GM23338 (cell line): ENCODE measurements around the gene MAPT. TPM values are rescaled to one million over a fixed set of nuclear protein-coding genes. Genes with fewer than 3 reads are reported as not detected.

Experiments used
- ATAC-seq: fragments of 200-7000 bp; cut with Tn5 transposase; 3 replicates; pipeline ENCODE4 v1.9.1; 2020
- DNase-seq: peaks from one replicate; pipeline ENCODE4 v3.0.0-alpha.2; 2015; ENCODE audit warnings: low spot score
- H2AFZ ChIP-seq: fragments of 200-600 bp; sonication (generic); 2 replicates; pipeline ENCODE4 v1.8.0; 2016; ENCODE audit warnings: antibody characterized with exemption, mild to moderate bottlenecking, moderate library complexity
- H3F3A ChIP-seq: fragments of 200-600 bp; sonication (generic); replicated peaks from 2 replicates; pipeline ENCODE4 v1.8.0; 2017; ENCODE audit warnings: antibody characterized with exemption, mixed run types, low read depth
- H3K27ac ChIP-seq: fragments of 200-600 bp; sonication (generic); 2 replicates; pipeline ENCODE4 v1.6.1; 2016; ENCODE audit warnings: low read depth
- H3K27me3 ChIP-seq: fragments of 200-600 bp; sonication (generic); 2 replicates; pipeline ENCODE4 v1.8.0; 2016; ENCODE audit warnings: mild to moderate bottlenecking, mixed run types, moderate library complexity; ENCODE audit not compliant: insufficient read depth
- H3K36me3 ChIP-seq: fragments of 200-600 bp; sonication (generic); 2 replicates; pipeline ENCODE4 v1.8.0; 2016; ENCODE audit warnings: mild to moderate bottlenecking; ENCODE audit not compliant: insufficient read depth
- H3K4me1 ChIP-seq: fragments of 200-600 bp; sonication (generic); 2 replicates; pipeline ENCODE4 v1.8.0; 2016; ENCODE audit warnings: mild to moderate bottlenecking, moderate library complexity; ENCODE audit not compliant: insufficient read depth
- H3K4me2 ChIP-seq: fragments of 200-600 bp; sonication (generic); 2 replicates; pipeline ENCODE4 v1.7.1; 2017; ENCODE audit warnings: mixed run types
- H3K4me3 ChIP-seq: fragments of 200-600 bp; sonication (generic); 2 replicates; pipeline ENCODE4 v1.6.1; 2016; ENCODE audit warnings: mixed run types
- H3K79me2 ChIP-seq: fragments of 200-600 bp; sonication (generic); replicated peaks from 2 replicates; pipeline ENCODE4 v1.8.0; 2017; ENCODE audit warnings: mild to moderate bottlenecking; ENCODE audit not compliant: insufficient read depth
- H3K9me2 ChIP-seq: fragments of 200-600 bp; sonication (generic); 2 replicates; pipeline ENCODE4 v1.8.0; 2017; ENCODE audit not compliant: insufficient read depth
- H4K20me1 ChIP-seq: fragments of 200-600 bp; sonication (generic); replicated peaks from 2 replicates; pipeline ENCODE4 v1.8.0; 2017; ENCODE audit warnings: mild to moderate bottlenecking; ENCODE audit not compliant: insufficient read depth
- H3K27ac Mint-ChIP-seq: 2 replicates; pipeline ENCODE4 v1.8.0; 2020; ENCODE audit warnings: inconsistent platforms, mild to moderate bottlenecking, moderate library complexity, mixed read lengths
- H3K27me3 Mint-ChIP-seq: 3 replicates; pipeline ENCODE4 v1.8.0; 2022; ENCODE audit warnings: low read depth, mild to moderate bottlenecking, moderate library complexity, mixed read lengths, inconsistent platforms; ENCODE audit not compliant: insufficient read depth, poor library complexity
- H3K36me3 Mint-ChIP-seq: 3 replicates; pipeline ENCODE4 v1.8.0; 2021; ENCODE audit warnings: low read depth, mild to moderate bottlenecking, inconsistent platforms, moderate library complexity, mixed read lengths
- H3K4me1 Mint-ChIP-seq: 3 replicates; pipeline ENCODE4 v1.8.0; 2020; ENCODE audit warnings: mild to moderate bottlenecking, inconsistent platforms, mixed read lengths
- H3K4me3 Mint-ChIP-seq: 3 replicates; pipeline ENCODE4 v1.8.0; 2021; ENCODE audit warnings: moderate library complexity, mild to moderate bottlenecking, inconsistent platforms, mixed read lengths
- H3K9me3 Mint-ChIP-seq: 3 replicates; pipeline ENCODE4 v1.8.0; 2020; ENCODE audit warnings: moderate library complexity, mild to moderate bottlenecking, inconsistent platforms, mixed read lengths
- CREB1 ChIP-seq: fragments of 250-450 bp; sonication (Bioruptor Pico); IDR thresholded peaks from 2 replicates; pipeline ENCODE4 v1.5.0; 2020; ENCODE audit warnings: low read depth, mild to moderate bottlenecking, moderate library complexity
- CTCF ChIP-seq, 2 experiments: fragments of 200-600 bp in 1 of 2; sonication (generic) in 1 of 2; conservative IDR thresholded peaks; 2 replicates each; pipeline versions ENCODE4 v1.5.1 to v1.6.1; 2016 to 2017; ENCODE audit warnings: antibody characterized with exemption in 2 of 2, low read depth in 2 of 2, mild to moderate bottlenecking in 2 of 2, moderate library complexity in 1 of 2
- ETS1 ChIP-seq: IDR thresholded peaks from 2 replicates; pipeline ENCODE4 v1.6.1; 2016; ENCODE audit warnings: antibody characterized with exemption
- EZH2 ChIP-seq: fragments of 200-600 bp; sonication (generic); IDR thresholded peaks from one replicate; pipeline ENCODE4 v1.8.0; 2017; ENCODE audit warnings: antibody characterized with exemption, mild to moderate bottlenecking, low read depth; ENCODE audit not compliant: unreplicated experiment
- EZH2phosphoT487 ChIP-seq: fragments of 200-600 bp; sonication (generic); IDR thresholded peaks from one replicate; pipeline ENCODE4 v1.8.1; 2018; ENCODE audit warnings: antibody characterized with exemption; ENCODE audit not compliant: unreplicated experiment
- JUNB ChIP-seq: IDR thresholded peaks from one replicate; pipeline ENCODE4 v1.6.1; 2016; ENCODE audit warnings: antibody characterized with exemption; ENCODE audit not compliant: unreplicated experiment
- NANOG ChIP-seq: IDR thresholded peaks from 2 replicates; pipeline ENCODE4 v1.6.1; 2016; ENCODE audit warnings: antibody characterized with exemption, borderline replicate concordance
- STAT1 ChIP-seq: IDR thresholded peaks from one replicate; pipeline ENCODE4 v1.6.1; 2016; ENCODE audit warnings: antibody characterized with exemption; ENCODE audit not compliant: unreplicated experiment
- ZNF331 ChIP-seq: fragments of 250-450 bp; sonication (Bioruptor Pico); IDR thresholded peaks from 2 replicates; pipeline ENCODE4 v1.5.0; 2020; ENCODE audit warnings: low read depth, mild to moderate bottlenecking, moderate library complexity
- ZNF462 ChIP-seq: fragments of 250-450 bp; sonication (Bioruptor Pico); IDR thresholded peaks from 2 replicates; pipeline ENCODE4 v1.5.0; 2020; ENCODE audit warnings: mild to moderate bottlenecking, moderate library complexity
- polyA plus RNA-seq: library from polyadenylated mRNA; unstranded; fragments of >200 nt; fragmentation: Nextera tagmentation; extraction: Ambion mirVana; gene quantifications from 2 replicates; pipeline ENCODE4 v1.2.1, GENCODE V29; 2016
- total RNA-seq: library from RNA; depleted of rRNA; stranded (reverse); fragments of >200 nt; shearing (Covaris generic); gene quantifications from 2 replicates; pipeline ENCODE4 v1.2.3, GENCODE V29; 2014

The MAPT gene
- total and polyA plus RNA-seq, 2 experiments from 2014 or later, result 1.1 to 2.1 TPM

- TF ChIP-seq ZNF462 (CRISPR knock-in tag), result no peak
- no peak for TF ChIP-seq ETS1
- no peak for TF ChIP-seq NANOG
- no peak for TF ChIP-seq ZNF331 (CRISPR knock-in tag)
- TF ChIP-seq JUNB, result no peak
- no peak for TF ChIP-seq EZH2
- no peak for TF ChIP-seq STAT1
- TF ChIP-seq CREB1 (CRISPR knock-in tag), result no peak
These were observed 45.4 kb upstream of the MAPT start (continued) for GRCh38 chr17:45848868-45849535.

GRCh38 chr17:45849536-45849990, 44.8 kb upstream of the MAPT start:
- Histone ChIP-seq H3K79me2 (no peaks in the 10 kb centered on the region), H3K4me3 (no peak overlapping the region), H4K20me1 (no peaks in the 10 kb centered on the region), H3K9me2 (no peaks in the 10 kb centered on the region), H3F3A (no peaks in the 10 kb centered on the region), H2AFZ (no peak overlapping the region), H3K27ac (no peak overlapping the region), H3K4me1 (no peaks in the 10 kb centered on the region), H3K36me3 (no peaks in the 10 kb centered on the region), H3K27me3 (no peaks in the 10 kb centered on the region), H3K4me2 (no peak overlapping the region)
- 0 out of 3 replicates have a peak, but pooled peaks cover 1% of the 10 kb centered on the region for H3K9me3 Mint-ChIP-seq
- H3K36me3 Mint-ChIP-seq, result no peaks in the 10 kb centered on the region
- no peak overlapping the region for H3K4me3 Mint-ChIP-seq
- DNase-seq, result no peak
- ATAC-seq, result no peak
- no peak overlapping the region for H3K27ac Mint-ChIP-seq
- H3K27me3 Mint-ChIP-seq, result peaks cover 18% of the 10 kb centered on the region
- no peaks in the 10 kb centered on the region for H3K4me1 Mint-ChIP-seq
- TF ChIP-seq CTCF (conservative IDR thresholded peaks at IDR 0.05; ENCODE audit: low read depth in 2 of 2), result no peak
- TF ChIP-seq ETS1, result no peak
- TF ChIP-seq EZH2phosphoT487, result no peak
